IMR-90 (cell line): ENCODE measurements around the gene GATA6. TPM values are rescaled to one million over a fixed set of nuclear protein-coding genes. Genes with fewer than 3 reads are reported as not detected.

Experiments used
- ATAC-seq: fragments of 200-7000 bp; cut with Tn5 transposase; 2 replicates; pipeline ENCODE4 v1.9.1; 2020; ENCODE audit warnings: low read depth, mild to moderate bottlenecking, moderate library complexity
- BruUV-seq: library from RNA; stranded (reverse); fragments of 400-500 nt; replicated peaks from 2 replicates; lab custom pipeline; 2021; lab: Mats Ljungman, UMichigan
- CTCF ChIA-PET: fragments of 300-600 bp; formaldehyde crosslinking; extraction: SDS; loops from one replicate; lab custom pipeline; 2021; ENCODE audit warnings: antibody characterized with exemption; lab: Yijun Ruan, JAX
- POLR2A ChIA-PET: fragments of 300-600 bp; sonication (Branson Sonifier 250); formaldehyde crosslinking; loops from one replicate; lab custom pipeline; 2022; ENCODE audit warnings: antibody characterized with exemption; ENCODE audit not compliant: unreplicated experiment; lab: Charles Lee
- DNase-seq: peaks from one replicate; pipeline ENCODE4 v3.0.0; 2013
- H2AFZ ChIP-seq: replicated peaks from 2 replicates; pipeline ENCODE3; 2013; ENCODE audit warnings: low read length, mild to moderate bottlenecking; ENCODE audit not compliant: poor library complexity
- H2AK5ac ChIP-seq: 2 replicates; pipeline ENCODE4 v1.6.1; 2013; ENCODE audit warnings: low read depth, low read length, inconsistent platforms
- H2AK9ac ChIP-seq: replicated peaks from 2 replicates; pipeline ENCODE3; 2013; ENCODE audit warnings: mild to moderate bottlenecking, low read depth, low read length, moderate library complexity; ENCODE audit not compliant: poor library complexity
- H2BK120ac ChIP-seq: 2 replicates; pipeline ENCODE4 v1.6.1; 2013; ENCODE audit warnings: low read depth, low read length, inconsistent platforms
- H2BK15ac ChIP-seq: 3 replicates; pipeline ENCODE4 v1.6.1; 2013; ENCODE audit warnings: low read depth, low read length, inconsistent platforms
- H2BK20ac ChIP-seq: 2 replicates; pipeline ENCODE4 v1.6.1; 2013; ENCODE audit warnings: low read depth, mild to moderate bottlenecking, inconsistent platforms, low read length, moderate library complexity
- H2BK5ac ChIP-seq: 2 replicates; pipeline ENCODE4 v1.6.1; 2013; ENCODE audit warnings: mild to moderate bottlenecking, low read depth, low read length, inconsistent platforms; ENCODE audit not compliant: poor library complexity, severe bottlenecking
- H3K14ac ChIP-seq: replicated peaks from 2 replicates; pipeline ENCODE4 v1.6.1; 2013; ENCODE audit warnings: low read depth, low read length, inconsistent platforms
- H3K18ac ChIP-seq: 2 replicates; pipeline ENCODE4 v1.6.1; 2013; ENCODE audit warnings: low read depth, low read length, control low read depth
- H3K23ac ChIP-seq: 2 replicates; pipeline ENCODE4 v1.6.1; 2013; ENCODE audit warnings: low read depth, low read length, inconsistent platforms
- H3K27ac ChIP-seq: 2 replicates; pipeline ENCODE4 v1.5.1; 2013; ENCODE audit warnings: mild to moderate bottlenecking, control low read depth, low read length; ENCODE audit not compliant: insufficient read depth
- H3K27me3 ChIP-seq: 2 replicates; pipeline ENCODE4 v1.6.1; 2013; ENCODE audit warnings: low read length; ENCODE audit not compliant: control insufficient read depth, insufficient read depth
- H3K36me3 ChIP-seq: 2 replicates; pipeline ENCODE4 v1.6.1; 2013; ENCODE audit warnings: low read length, mixed read lengths; ENCODE audit not compliant: control insufficient read depth, insufficient read depth
- H3K4ac ChIP-seq: 2 replicates; pipeline ENCODE4 v1.6.1; 2013; ENCODE audit warnings: low read depth, low read length, inconsistent platforms
- H3K4me1 ChIP-seq: 2 replicates; pipeline ENCODE4 v1.6.1; 2013; ENCODE audit warnings: low read length, mixed read lengths; ENCODE audit not compliant: control insufficient read depth, insufficient read depth
- H3K4me2 ChIP-seq: 2 replicates; pipeline ENCODE4 v1.6.1; 2013; ENCODE audit warnings: low read depth, mild to moderate bottlenecking, control low read depth, low read length, moderate library complexity
- H3K4me3 ChIP-seq: 2 replicates; pipeline ENCODE4 v1.5.1; 2013; ENCODE audit warnings: low read depth, mild to moderate bottlenecking, control low read depth, low read length, moderate library complexity; ENCODE audit not compliant: insufficient read depth
- H3K56ac ChIP-seq: 2 replicates; pipeline ENCODE4 v1.6.1; 2013; ENCODE audit warnings: low read length, inconsistent platforms; ENCODE audit not compliant: insufficient read depth; ENCODE audit errors: extremely low read depth
- H3K79me1 ChIP-seq, 2 experiments: 2 replicates each; pipeline ENCODE4 v1.6.1; 2013; ENCODE audit warnings: low read length in 2 of 2, inconsistent platforms in 1 of 2, low read depth in 1 of 2
- H3K9ac ChIP-seq: 2 replicates; pipeline ENCODE4 v1.6.1; 2013; ENCODE audit warnings: low read depth, low read length, control low read depth
- H3K9me1 ChIP-seq: 2 replicates; pipeline ENCODE4 v1.6.1; 2013; ENCODE audit warnings: low read length, inconsistent platforms; ENCODE audit not compliant: insufficient read depth
- H3K9me3 ChIP-seq: 2 replicates; pipeline ENCODE4 v1.6.1; 2013; ENCODE audit warnings: low read length; ENCODE audit not compliant: control insufficient read depth, insufficient read depth
- H4K20me1 ChIP-seq: 2 replicates; pipeline ENCODE4 v1.6.1; 2013; ENCODE audit warnings: low read length, inconsistent platforms; ENCODE audit not compliant: insufficient read depth
- H4K5ac ChIP-seq: 2 replicates; pipeline ENCODE4 v1.6.1; 2013; ENCODE audit warnings: mild to moderate bottlenecking, low read depth, low read length, control low read depth
- H4K8ac ChIP-seq, 2 experiments: 2 replicates each; pipeline ENCODE4 v1.6.1; 2013; ENCODE audit warnings: low read depth in 2 of 2, low read length in 2 of 2, control low read depth in 1 of 2, inconsistent platforms in 1 of 2
- H4K91ac ChIP-seq: 2 replicates; pipeline ENCODE4 v1.6.1; 2013; ENCODE audit warnings: low read depth, low read length, inconsistent platforms; ENCODE audit not compliant: insufficient read depth
- BHLHE40 ChIP-seq: fragments of 150-350 bp; IDR thresholded peaks from 2 replicates; pipeline ENCODE4 v1.6.1; 2016; ENCODE audit warnings: mild to moderate bottlenecking, low read depth, low read length
- CEBPB ChIP-seq: IDR thresholded peaks from 2 replicates; pipeline ENCODE4 v1.6.1; 2012; ENCODE audit warnings: low read depth, low read length, improper control_type of control experiment
- CHD1 ChIP-seq: IDR thresholded peaks from 2 replicates; pipeline ENCODE4 v1.6.1; 2012; ENCODE audit warnings: low read depth, low read length, improper control_type of control experiment
- ELK1 ChIP-seq: fragments of 150-350 bp; IDR thresholded peaks from 2 replicates; pipeline ENCODE4 v1.6.1; 2016; ENCODE audit warnings: low read depth, mild to moderate bottlenecking, low read length, moderate library complexity, borderline replicate concordance
- FOS ChIP-seq: fragments of 150-350 bp; IDR thresholded peaks from 2 replicates; pipeline ENCODE4 v1.6.1; 2016; ENCODE audit warnings: low read depth, low read length
- MAZ ChIP-seq: IDR thresholded peaks from 2 replicates; pipeline ENCODE4 v1.6.1; 2012; ENCODE audit warnings: low read depth, mild to moderate bottlenecking, low read length, improper control_type of control experiment, moderate library complexity, borderline replicate concordance
- NFE2L2 ChIP-seq: fragments of 150-350 bp; IDR thresholded peaks from 2 replicates; pipeline ENCODE4 v1.6.1; 2016; ENCODE audit warnings: low read depth, mild to moderate bottlenecking, low read length
- POLR2A ChIP-seq: IDR thresholded peaks from 2 replicates; pipeline ENCODE4 v1.6.1; 2012; ENCODE audit warnings: mild to moderate bottlenecking, low read depth, low read length
- WGBS, 2 experiments: methylation state at CpG; one replicate each; pipeline versions ENCODE4 v1.1.5 to v1.1.7; 2013; ENCODE audit warnings: missing lambda C conversion rate in 2 of 2; ENCODE audit not compliant: insufficient read length in 1 of 2; ENCODE audit errors: extremely low coverage in 2 of 2; 5-methylcytosine and 5-hydroxymethylcytosine counted together
- dilution Hi-C: fragments of 300-500 bp; cut with HindIII; formaldehyde crosslinking; loops from one replicate; pipeline ENCODE4 v1.14.3; 2018; ENCODE audit warnings: low sequenced_read_pairs; ENCODE audit not compliant: unreplicated experiment
- in situ Hi-C: fragments of 300-500 bp; cut with MboI; formaldehyde crosslinking; loops from 3 replicates; pipeline ENCODE4 v1.14.3; 2019; ENCODE audit warnings: low sequenced_read_pairs, inconsistent platforms, mixed read lengths
- intact Hi-C: fragments of 100-400 bp; cut with micrococcal nuclease; formaldehyde crosslinking; loops from 2 replicates; pipeline ENCODE4 v1.10.0; 2022
- polyA plus RNA-seq, 3 experiments: library from polyadenylated mRNA; depleted of rRNA; stranded (reverse); fragments of >200 nt; gene quantifications; 2 replicates each; pipeline ENCODE4 v1.2.3, GENCODE V29; 2012; ENCODE audit warnings: low replicate concordance in 1 of 3
- total RNA-seq: library from RNA; depleted of rRNA; stranded (reverse); fragments of >200 nt; gene quantifications from 2 replicates; pipeline ENCODE4 v1.2.3, GENCODE V29; 2012
- TF ChIP-seq, protein P1 (sequence below): conservative IDR thresholded peaks from 2 replicates; pipeline ENCODE4 v1.5.1; 2012; ENCODE audit warnings: mild to moderate bottlenecking, low read depth, low read length, improper control_type of control experiment

Gene GATA6
- total and polyA plus RNA-seq, 2 of the 4 experiments (the other 2 are of a cell fraction): 2.5 to 4.0 TPM

DNA sequence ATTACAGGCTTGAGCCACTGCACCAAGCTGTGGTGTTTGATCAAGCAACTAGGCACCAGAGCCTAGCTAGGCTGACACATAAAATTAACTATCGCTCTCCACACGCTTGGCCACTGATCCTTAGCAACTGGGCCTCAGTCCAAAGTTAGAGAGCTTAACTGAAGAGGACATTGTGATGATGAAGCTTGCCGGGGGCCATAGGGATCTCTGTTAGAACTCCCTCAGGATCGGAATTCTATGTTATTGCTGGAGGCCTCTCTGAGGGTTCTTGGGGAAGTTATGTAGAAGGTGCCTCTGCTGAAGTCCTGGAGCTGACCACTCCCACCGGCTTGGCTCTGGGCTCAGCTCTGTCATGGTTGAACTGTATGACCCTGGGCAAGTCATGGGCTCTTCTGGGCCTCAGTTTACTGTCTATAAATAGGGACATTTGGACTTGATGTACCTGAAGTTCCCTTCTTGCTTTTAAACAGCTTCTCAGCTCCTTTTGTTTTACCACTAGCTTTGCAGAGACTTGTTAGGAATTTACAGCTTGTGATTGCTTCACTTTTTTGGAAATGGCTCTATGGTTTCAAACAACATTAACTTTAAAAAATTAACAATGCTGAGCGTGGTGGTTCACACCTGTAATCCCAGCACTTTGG is 44.1 kb downstream of the GATA6 start:
- Histone ChIP-seq H4K8ac (no peak overlapping the region), H3K56ac (no peak overlapping the region), H2BK120ac (no peak overlapping the region), H3K4me1 (peaks cover 3% of the 10 kb centered on the region), H4K5ac (no peak overlapping the region), H3K9ac (no peak overlapping the region), H3K79me1 (no peaks in the 10 kb centered on the region), H2BK5ac (no peak overlapping the region), H3K4me3 (no peak overlapping the region), H2AK9ac (no peak overlapping the region), H2AK5ac (no peak overlapping the region), H3K9me3 (no peaks in the 10 kb centered on the region), H4K91ac (no peak overlapping the region), H2AFZ (no peak overlapping the region), H3K9me1 (no peaks in the 10 kb centered on the region; the same call in 1 of the 2 replicates), H2BK20ac (no peak overlapping the region), H4K20me1 (no peaks in the 10 kb centered on the region), H3K23ac (peak overlapping the region; percentile 52; the same call in 1 of the 2 replicates), H3K18ac (no peak overlapping the region), H3K14ac (no peak overlapping the region), H3K27ac (no peak overlapping the region), H3K4me2 (no peak overlapping the region), H2BK15ac (no peak overlapping the region), H3K36me3 (no peaks in the 10 kb centered on the region), H3K27me3 (no peaks in the 10 kb centered on the region), H3K4ac (no peak overlapping the region)
- TF ChIP-seq BHLHE40 (no peak), FOS (no peak), CEBPB (no peak), ELK1 (no peak), POLR2A (no peak), MAZ (no peak), NFE2L2 (no peak), CHD1 (no peak)
- TF ChIP-seq, protein P1, sequence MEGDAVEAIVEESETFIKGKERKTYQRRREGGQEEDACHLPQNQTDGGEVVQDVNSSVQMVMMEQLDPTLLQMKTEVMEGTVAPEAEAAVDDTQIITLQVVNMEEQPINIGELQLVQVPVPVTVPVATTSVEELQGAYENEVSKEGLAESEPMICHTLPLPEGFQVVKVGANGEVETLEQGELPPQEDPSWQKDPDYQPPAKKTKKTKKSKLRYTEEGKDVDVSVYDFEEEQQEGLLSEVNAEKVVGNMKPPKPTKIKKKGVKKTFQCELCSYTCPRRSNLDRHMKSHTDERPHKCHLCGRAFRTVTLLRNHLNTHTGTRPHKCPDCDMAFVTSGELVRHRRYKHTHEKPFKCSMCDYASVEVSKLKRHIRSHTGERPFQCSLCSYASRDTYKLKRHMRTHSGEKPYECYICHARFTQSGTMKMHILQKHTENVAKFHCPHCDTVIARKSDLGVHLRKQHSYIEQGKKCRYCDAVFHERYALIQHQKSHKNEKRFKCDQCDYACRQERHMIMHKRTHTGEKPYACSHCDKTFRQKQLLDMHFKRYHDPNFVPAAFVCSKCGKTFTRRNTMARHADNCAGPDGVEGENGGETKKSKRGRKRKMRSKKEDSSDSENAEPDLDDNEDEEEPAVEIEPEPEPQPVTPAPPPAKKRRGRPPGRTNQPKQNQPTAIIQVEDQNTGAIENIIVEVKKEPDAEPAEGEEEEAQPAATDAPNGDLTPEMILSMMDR: no peak
- dilution Hi-C loops (no loop called here), intact Hi-C loops (no loop called here), in situ Hi-C loops (no loop called here)
- POLR2A ChIA-PET: no interaction called here
- CTCF ChIA-PET: no interaction called here
- ATAC-seq (peak; percentile 38), DNase-seq (no peak)
- no TSS peak for BruUV-seq
- 40% methylated on average over 1 of the region's 6 CpGs; no CpG with 5 or more reads in 1 of the 2 experiments for WGBS, 2 experiments
